HG03066 (cell line): Measurements from ENCODE around the gene ABCD4.
"Not testable (repeated sequence)": the region's sequence is repeated elsewhere in the genome, so short reads cannot be mapped to it uniquely, and the experiment has no call there.

Experiments used
- ATAC-seq: cut with Tn5 transposase; IDR thresholded peaks from one replicate; pipeline ENCODE4 v1.9.1; 2021; ENCODE audit warnings: low read depth; ENCODE audit not compliant: unreplicated experiment

ABCD4 gene

DNA sequence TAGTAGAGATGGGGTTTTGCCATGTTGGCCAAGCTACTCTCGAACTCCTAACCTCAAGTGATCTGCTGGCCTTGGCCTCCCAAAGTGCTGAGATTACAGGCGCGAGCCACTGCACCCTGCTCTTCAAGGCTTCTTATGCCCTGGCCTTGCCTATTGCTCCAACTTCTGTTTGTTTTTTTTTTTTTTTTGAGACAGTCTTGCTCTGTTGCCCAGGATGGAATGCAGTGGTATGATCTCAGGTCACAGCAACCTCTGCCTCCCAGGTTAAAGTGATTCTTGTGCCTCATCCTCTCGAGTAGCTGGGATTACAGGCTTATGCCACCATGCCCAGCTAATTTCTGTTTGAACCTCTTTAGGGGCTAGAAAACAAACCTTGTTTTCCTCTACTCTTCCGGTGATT is 6.0 kb upstream of the ABCD4 start:
- ATAC-seq, result no peak

DNA sequence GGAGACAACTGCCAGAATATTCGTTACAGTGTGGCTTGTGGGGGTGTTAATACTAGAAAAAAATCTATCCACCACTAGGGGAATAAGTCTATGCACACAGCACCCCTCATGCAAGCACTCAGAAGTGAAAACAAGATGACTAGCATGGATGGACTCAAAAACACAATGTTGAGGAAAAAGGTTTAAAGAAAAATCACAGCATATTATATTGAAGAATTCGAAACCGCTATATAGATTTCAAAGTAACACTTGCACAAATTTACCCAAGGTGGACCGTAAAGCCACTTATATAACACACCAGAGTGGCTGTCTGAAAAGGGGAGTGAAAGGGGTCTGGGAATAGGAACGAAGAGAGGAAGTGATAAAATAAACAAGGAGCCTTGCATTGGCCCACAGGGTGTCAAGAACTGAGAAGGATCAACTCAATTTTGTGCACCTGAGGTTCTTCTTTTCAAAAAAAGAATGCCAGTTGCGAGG is 544 bp downstream of the ABCD4 start:
- ATAC-seq, result peak; percentile 48

- no peak for ATAC-seq
These were observed 1.1 kb downstream of the ABCD4 start for GRCh38 chr14:74301594-74302151.

GRCh38 chr14:74299061-74299545 is 3.6 kb downstream of the ABCD4 start:
- ATAC-seq, result no peak

DNA sequence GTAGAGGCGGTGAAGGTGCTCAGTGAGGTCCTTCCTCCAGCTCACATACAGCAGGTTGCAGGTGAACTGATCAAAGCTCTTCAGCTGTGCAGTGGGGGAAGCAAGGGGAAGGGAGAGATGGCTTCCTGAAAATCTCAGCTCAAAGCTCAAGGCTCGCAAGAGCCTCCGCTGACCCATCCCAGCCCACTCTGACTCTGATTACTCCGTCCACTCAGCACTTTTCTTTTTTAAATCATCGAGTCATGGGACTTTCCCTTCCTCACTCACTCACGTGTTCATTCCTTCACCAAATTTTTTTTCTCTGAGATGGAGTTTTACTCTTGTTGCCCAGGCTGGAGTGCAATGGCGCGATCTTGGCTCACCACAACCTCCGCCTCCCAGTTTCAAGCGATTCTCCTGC is 4.7 kb downstream of the ABCD4 start:
- no peak for ATAC-seq

GRCh38 chr14:74296037-74296467 is 6.7 kb downstream of the ABCD4 start:
- no peak for ATAC-seq

DNA sequence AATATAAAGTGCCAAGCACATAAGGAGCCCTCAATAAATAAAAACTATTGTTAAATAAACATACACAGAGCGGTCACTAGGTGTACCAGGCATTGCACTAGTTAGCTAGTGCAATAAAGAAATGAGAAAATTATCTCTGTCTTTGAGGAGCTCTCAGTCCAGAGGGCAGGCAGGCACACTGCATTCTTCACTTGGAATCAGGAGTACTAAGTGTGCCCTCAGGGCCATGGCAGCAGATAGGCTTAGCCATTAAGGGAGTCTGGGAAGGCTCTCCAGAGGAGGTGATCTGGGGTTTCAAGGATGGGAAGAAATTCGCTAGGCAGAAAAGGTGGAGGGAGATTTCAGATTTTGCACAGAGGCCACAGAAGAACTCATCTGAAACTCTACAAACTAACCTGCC is 9.1 kb downstream of the ABCD4 start:
- no peak for ATAC-seq

DNA sequence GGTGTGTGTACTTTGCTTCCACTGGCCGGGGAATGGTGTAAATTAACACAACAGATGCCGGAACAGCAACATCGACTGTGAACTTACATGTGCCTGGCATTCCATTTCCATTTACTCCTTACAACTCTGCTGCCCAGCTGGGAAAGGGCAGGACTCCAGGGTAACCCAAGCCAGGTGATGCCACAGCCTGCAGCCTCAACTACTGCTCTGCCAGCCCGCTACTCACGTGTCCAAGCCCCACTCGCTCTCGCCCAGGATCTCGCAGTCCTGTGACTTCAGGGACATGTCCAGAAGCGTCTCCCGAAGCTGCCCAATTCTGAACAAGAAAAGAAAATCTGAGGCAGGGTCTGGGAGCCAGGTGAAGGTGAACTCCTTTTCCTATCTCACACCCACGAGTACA is 10.7 kb downstream of the ABCD4 start:
- ATAC-seq, result no peak

GRCh38 chr14:74290415-74290814 is 12.3 kb downstream of the ABCD4 start:
- ATAC-seq, result no peak

- ATAC-seq, result no peak
These were observed 12.9 kb downstream of the ABCD4 start for GRCh38 chr14:74289801-74290200.

DNA sequence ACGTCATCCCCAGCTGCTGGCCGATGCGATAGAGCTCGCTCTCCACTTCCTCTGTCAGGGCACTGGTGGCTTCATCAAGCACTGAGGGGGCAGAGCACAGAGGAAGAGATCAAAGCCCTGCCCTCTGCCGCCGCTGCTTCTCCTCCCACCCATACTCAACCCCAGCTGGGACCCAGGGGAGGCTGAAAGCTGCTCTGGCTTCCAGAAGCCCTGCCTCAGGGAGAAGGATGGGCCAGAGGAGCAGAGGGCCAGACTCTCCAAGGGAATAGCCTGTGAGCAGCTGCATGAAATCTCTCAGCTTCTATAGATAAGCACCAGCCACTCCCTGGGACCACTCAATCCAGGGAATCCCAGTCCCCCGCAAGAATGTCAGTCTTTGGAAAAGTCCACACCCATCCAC is 16.0 kb downstream of the ABCD4 start:
- ATAC-seq, result no peak

DNA sequence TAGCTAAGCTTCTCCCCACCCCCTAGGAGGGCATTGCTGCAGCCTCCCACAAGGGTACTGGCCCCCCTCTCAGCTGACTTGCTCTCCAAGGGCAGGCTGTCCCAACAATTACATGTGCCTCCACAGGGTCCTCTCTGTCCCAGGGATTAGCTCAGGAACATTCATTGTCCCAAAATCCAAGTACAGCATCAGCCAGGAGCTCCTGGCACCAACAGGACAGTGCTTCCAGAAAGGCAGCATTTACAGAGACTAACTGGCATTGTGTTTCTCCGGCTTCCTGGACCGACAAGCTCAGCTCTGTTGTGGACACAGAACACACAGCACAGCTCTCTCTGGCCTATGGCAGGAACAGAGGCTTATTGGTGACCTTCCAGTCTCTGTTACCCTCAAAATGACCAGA is 21.7 kb downstream of the ABCD4 start:
- no peak for ATAC-seq

GRCh38 chr14:74278080-74278479 is 24.7 kb downstream of the ABCD4 start:
- ATAC-seq, result no peak

GRCh38 chr14:74275241-74275841 is 27.4 kb downstream of the ABCD4 start:
- ATAC-seq, result no peak

DNA sequence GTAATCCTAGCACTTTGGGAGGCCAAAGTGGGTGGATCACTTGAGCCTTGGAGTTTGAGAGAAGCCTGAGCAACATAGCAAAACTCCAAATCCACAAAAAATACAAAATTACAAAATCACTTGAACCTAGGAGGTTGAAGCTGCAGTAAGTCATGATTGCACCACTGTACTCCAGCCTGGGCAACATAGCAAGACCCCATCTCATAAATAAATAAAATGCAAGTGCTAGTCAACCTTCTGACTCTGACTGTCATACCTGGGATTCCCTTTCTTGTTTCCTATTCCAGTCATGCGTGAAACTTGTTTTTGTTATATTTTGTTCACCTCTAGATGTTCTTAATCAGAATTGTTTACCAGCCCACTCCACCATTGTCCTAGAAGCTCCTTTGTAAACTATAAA is 31.4 kb downstream of the ABCD4 start:
- ATAC-seq, result no peak

- not testable (repeated sequence) for ATAC-seq
These were observed 32.2 kb downstream of the ABCD4 start for GRCh38 chr14:74270382-74271177.

DNA sequence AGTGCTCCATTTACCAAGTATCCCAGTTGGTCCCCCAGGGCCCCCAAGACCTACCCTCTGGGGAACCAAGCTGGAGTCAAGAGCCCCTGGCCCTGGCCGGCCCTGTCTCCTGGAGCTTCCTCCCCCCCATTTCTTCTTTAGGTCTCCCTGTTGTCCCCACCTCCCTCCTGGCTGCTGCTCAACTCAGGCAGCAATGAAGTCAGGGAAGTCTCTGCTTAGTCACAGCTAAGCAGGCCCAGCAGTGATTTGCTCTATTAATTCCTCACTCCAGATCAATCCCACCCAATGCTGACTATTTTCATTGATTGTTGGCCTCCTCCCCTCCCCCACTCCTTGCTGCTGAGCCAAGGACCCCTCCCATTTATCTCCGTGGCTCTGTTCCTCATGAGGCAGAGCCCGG is 35.1 kb downstream of the ABCD4 start:
- no peak for ATAC-seq

DNA sequence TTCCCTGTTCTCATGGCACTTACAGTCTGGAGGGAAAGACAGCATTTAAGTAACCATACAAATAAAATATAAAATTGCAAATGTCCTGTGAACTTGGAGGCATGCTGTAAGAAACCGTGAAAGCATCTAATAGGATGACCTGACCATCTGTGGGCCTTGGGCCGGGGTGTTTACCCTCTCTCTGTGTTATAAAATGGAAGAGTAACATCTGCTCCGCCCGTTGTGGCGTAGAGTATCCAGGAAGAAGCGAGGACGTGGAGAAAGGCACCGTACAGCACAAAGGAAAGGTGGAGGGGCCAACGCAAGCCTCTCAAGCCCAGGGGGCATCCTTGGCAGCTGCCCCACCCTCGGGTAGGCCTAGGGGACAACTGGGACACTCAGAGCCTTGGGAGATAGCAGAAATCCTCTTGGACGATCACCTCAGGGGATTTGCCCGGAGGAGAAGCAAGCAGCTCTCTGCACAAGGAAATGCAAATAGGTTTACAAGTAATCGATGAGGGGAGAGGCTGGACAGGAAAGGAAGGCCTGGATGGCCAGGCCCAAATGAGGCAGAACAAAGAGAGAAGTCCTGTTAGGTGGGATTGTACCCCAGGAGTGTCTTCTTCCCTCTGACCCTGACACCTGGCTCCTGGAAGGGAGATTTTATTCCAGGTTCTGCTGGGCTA is 37.3 kb downstream of the ABCD4 start:
- no peak for ATAC-seq

DNA sequence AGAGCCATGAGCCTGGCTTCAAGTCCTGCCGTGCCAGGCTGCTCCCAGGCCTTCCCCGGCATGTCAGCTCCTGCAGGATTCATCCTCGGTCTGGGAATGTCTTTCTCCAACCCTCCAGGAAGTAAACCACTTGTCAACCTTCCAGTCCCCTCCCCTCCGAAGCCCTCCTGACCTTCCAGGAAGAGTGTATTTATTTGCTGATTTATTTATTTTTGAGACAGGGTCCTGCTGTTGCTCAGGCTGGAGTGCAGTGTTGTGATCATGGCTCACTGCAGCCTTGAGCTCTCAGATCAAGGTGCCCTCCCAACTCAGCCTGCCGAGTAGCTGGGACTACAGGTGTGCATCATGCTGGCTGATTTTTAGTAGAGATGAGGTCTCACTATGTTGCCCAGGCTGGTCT is 38.8 kb downstream of the ABCD4 start:
- ATAC-seq, result no peak

DNA sequence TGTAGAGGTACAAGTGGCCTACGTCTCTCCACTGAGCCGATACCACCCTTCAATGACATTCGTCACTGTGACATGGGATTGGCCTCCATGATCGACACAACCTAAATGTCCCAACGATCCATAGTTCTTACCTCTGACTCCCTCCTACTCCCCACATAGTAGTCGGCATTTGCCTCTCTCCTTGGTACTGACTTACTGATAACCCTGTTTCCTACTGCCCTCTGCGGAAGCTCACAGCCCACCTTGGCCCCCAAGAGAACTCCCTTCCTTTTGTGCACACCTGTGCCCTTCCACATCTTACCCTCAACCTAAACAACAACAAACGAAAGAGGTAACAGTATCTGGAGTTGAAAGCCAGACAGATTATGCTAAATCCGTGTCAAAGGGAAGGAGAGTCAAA is 39.6 kb downstream of the ABCD4 start:
- no peak for ATAC-seq

DNA sequence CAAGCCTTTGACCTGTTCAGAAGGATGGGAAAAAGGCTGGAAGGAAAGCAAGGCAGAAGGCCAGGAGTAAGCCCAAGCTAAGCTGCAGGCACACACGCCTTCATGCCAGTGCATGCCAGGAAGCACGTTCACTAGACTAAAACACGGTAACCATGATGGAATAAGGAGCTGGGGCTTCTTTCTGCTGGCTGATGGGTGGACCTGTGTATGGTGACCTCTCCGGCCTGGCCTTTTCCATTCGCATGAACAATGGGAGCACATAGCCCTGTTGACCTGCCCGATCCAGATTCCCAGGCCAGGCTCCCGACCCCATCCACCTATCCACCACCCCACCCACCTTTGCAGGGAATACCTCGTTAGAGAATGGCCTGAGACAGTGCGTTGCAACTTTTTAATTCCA is 40.7 kb downstream of the ABCD4 start:
- ATAC-seq, result no peak
